OCI-LY1 (cell line): ENCODE results near the gene UFD1.

Experiments used
- H2AFZ ChIP-seq: fragments of 200-600 bp; sonication (generic), shearing (Covaris generic); 2 replicates; pipeline ENCODE4 v1.6.0; 2014; ENCODE audit warnings: antibody characterized with exemption, mild to moderate bottlenecking, low read length
- H3F3A ChIP-seq: fragments of 200-600 bp; sonication (generic), shearing (Covaris generic); 2 replicates; pipeline ENCODE4 v1.6.0; 2014; ENCODE audit warnings: mild to moderate bottlenecking, antibody characterized with exemption, low read length, moderate library complexity; ENCODE audit not compliant: insufficient read depth
- H3K27ac ChIP-seq: fragments of 200-600 bp; sonication (generic); 2 replicates; pipeline ENCODE4 v1.5.1; 2014; ENCODE audit warnings: low read length, mixed run types, mild to moderate bottlenecking, low read depth; ENCODE audit not compliant: poor library complexity, severe bottlenecking
- H3K27me3 ChIP-seq: fragments of 200-600 bp; sonication (generic); 2 replicates; pipeline ENCODE4 v1.6.0; 2014; ENCODE audit warnings: antibody characterized with exemption, mild to moderate bottlenecking, low read length, moderate library complexity; ENCODE audit not compliant: insufficient read depth
- H3K36me3 ChIP-seq: fragments of 200-600 bp; sonication (generic); 2 replicates; pipeline ENCODE4 v1.6.1; 2014; ENCODE audit warnings: mild to moderate bottlenecking, antibody characterized with exemption, low read length, moderate library complexity, mixed read lengths; ENCODE audit not compliant: insufficient read depth
- H3K4me1 ChIP-seq: fragments of 200-600 bp; sonication (generic); 2 replicates; pipeline ENCODE4 v1.5.1; 2014; ENCODE audit warnings: mild to moderate bottlenecking, low read length, moderate library complexity; ENCODE audit not compliant: insufficient read depth, severe bottlenecking
- H3K4me2 ChIP-seq: fragments of 200-600 bp; sonication (generic), shearing (Covaris generic); 2 replicates; pipeline ENCODE4 v1.6.1; 2014; ENCODE audit warnings: low read length
- H3K4me3 ChIP-seq: fragments of 200-600 bp; sonication (generic); 2 replicates; pipeline ENCODE4 v1.5.1; 2014; ENCODE audit warnings: low read length, low read depth, mild to moderate bottlenecking, mixed read lengths; ENCODE audit not compliant: poor library complexity, severe bottlenecking
- H3K79me2 ChIP-seq: fragments of 200-600 bp; shearing (Covaris generic); 2 replicates; pipeline ENCODE4 v1.6.1; 2016; ENCODE audit warnings: mixed run types, low read length, mixed read lengths; ENCODE audit not compliant: insufficient read depth
- H3K9ac ChIP-seq: fragments of 200-600 bp; sonication (generic), shearing (Covaris generic); 2 replicates; pipeline ENCODE4 v1.6.1; 2014; ENCODE audit warnings: mild to moderate bottlenecking, low read length, mixed read lengths
- H3K9me2 ChIP-seq: fragments of 200-600 bp; sonication (generic), shearing (Covaris generic); 2 replicates; pipeline ENCODE4 v1.6.1; 2014; ENCODE audit warnings: low read depth, mild to moderate bottlenecking, low read length, mixed read lengths
- H3K9me3 ChIP-seq: fragments of 200-600 bp; shearing (Covaris generic); 2 replicates; pipeline ENCODE4 v1.6.1; 2014; ENCODE audit warnings: low read length, mixed read lengths
- H4K20me1 ChIP-seq: fragments of 200-600 bp; sonication (generic), shearing (Covaris generic); 2 replicates; pipeline ENCODE4 v1.6.0; 2016; ENCODE audit warnings: mild to moderate bottlenecking, low read length; ENCODE audit not compliant: insufficient read depth
- CTCF ChIP-seq: fragments of 200-600 bp; sonication (generic), shearing (Covaris generic); IDR thresholded peaks from 2 replicates; pipeline ENCODE4 v1.5.1; 2017; ENCODE audit warnings: mild to moderate bottlenecking, antibody characterized with exemption, low read length, moderate library complexity, mixed read lengths
- EZH2 ChIP-seq: fragments of 200-600 bp; sonication (generic), shearing (Covaris generic); IDR thresholded peaks from 2 replicates; pipeline ENCODE4 v1.8.0; 2017; ENCODE audit warnings: borderline replicate concordance, mixed run types, mild to moderate bottlenecking, antibody characterized with exemption, low read length, moderate library complexity, mixed read lengths

UFD1 gene

GRCh38 chr22:19490628-19491230 is 11.7 kb upstream of the UFD1 start:
- Histone ChIP-seq H3K27ac (no peak overlapping the region), H2AFZ (no peak overlapping the region)

GRCh38 chr22:19488884-19489843 is 10.2 kb upstream of the UFD1 start:
- Histone ChIP-seq H3K9me2 (no peaks in the 10 kb centered on the region), H3K4me2 (no peak overlapping the region), H3K79me2 (no peaks in the 10 kb centered on the region), H2AFZ (no peak overlapping the region), H3K9me3 (no peaks in the 10 kb centered on the region), H3K27ac (no peak overlapping the region), H3K4me1 (no peaks in the 10 kb centered on the region), H4K20me1 (no peaks in the 10 kb centered on the region), H3K27me3 (no peaks in the 10 kb centered on the region), H3F3A (no peaks in the 10 kb centered on the region), H3K9ac (no peak overlapping the region), H3K36me3 (peaks cover 70% of the 10 kb centered on the region), H3K4me3 (no peak overlapping the region)
- TF ChIP-seq EZH2 = no peak
- TF ChIP-seq CTCF = no peak

More at GRCh38 chr22:19490628-19491230, 11.7 kb upstream of the UFD1 start:
- Histone ChIP-seq H3K4me1 (no peaks in the 10 kb centered on the region), H3K9me3 (no peaks in the 10 kb centered on the region), H3F3A (no peaks in the 10 kb centered on the region), H3K9ac (no peak overlapping the region), H3K9me2 (no peaks in the 10 kb centered on the region), H3K27me3 (no peaks in the 10 kb centered on the region), H3K36me3 (peaks cover 70% of the 10 kb centered on the region), H4K20me1 (no peaks in the 10 kb centered on the region), H3K4me2 (no peak overlapping the region), H3K79me2 (no peaks in the 10 kb centered on the region), H3K4me3 (no peak overlapping the region)
- TF ChIP-seq EZH2 = no peak
- no peak for TF ChIP-seq CTCF

- Histone ChIP-seq H3K9me3 (no peaks in the 10 kb centered on the region), H3K4me1 (no peaks in the 10 kb centered on the region), H3K9ac (no peak overlapping the region), H3K79me2 (no peaks in the 10 kb centered on the region), H2AFZ (no peak overlapping the region), H3K36me3 (peaks cover 70% of the 10 kb centered on the region), H3F3A (no peaks in the 10 kb centered on the region), H3K4me3 (no peak overlapping the region), H4K20me1 (no peaks in the 10 kb centered on the region), H3K4me2 (no peak overlapping the region), H3K27ac (no peak overlapping the region), H3K27me3 (no peaks in the 10 kb centered on the region), H3K9me2 (no peaks in the 10 kb centered on the region)
- TF ChIP-seq EZH2 (no peak), CTCF (no peak)
Measured at GRCh38 chr22:19488285-19488684, 9.3 kb upstream of the UFD1 start.
